Measurements from ENCODE around the gene RPS4Y2.

Gene RPS4Y2

DNA sequence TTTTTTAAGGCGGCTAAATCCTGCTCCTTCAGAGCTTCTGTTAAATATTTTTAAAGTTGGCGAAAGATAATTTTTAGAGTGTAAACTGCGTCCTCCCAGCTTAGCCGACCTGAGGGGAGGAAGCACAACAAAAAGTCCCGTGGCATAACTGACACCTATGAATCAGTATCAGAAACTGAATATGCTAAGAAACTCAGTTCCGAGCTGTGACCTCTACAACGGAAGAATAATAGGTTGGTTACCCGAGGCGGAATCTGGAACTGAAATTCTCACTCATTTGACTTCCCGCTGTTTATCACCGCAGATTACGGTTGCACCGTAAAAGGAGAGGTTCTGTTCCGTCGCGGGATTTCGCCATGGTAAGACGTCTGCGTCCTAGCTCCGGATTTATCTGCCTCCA is at the start of gene RPS4Y2:
TSS of gene RPS4Y2 (plus strand) at position 301 of the 400 bp plus-strand sequence. CDS start at position 357, 56 bp downstream.
- no peak for DNase-seq

GRCh38 chrY:20714391-20714790 is 41.5 kb upstream of the RPS4Y2 start:
- no peak for DNase-seq

GRCh38 chrY:20726184-20726907 is 29.6 kb upstream of the RPS4Y2 start:
- no peak for DNase-seq

GRCh38 chrY:20735200-20735599 is 20.7 kb upstream of the RPS4Y2 start:
- no peak for DNase-seq

DNA sequence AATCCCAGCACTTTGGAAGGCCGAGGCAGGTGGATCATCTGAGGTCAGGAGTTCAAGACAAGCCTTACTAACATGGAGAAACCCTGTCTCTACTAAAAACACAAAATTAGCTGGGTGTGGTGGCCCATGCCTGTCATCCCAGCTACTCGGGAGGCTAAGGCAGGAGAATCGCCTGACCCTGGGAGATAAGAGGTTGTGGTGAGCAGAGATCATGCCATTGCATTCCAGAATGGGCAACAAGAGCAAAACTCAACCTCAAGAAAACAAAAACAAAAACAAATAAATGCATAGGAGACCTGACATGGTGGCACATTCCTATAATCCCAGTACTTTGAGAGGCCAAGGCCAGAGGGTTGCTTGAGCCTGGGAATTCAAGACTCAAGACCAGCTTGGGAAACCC is 16.1 kb upstream of the RPS4Y2 start:
- DNase-seq = no peak

DNA sequence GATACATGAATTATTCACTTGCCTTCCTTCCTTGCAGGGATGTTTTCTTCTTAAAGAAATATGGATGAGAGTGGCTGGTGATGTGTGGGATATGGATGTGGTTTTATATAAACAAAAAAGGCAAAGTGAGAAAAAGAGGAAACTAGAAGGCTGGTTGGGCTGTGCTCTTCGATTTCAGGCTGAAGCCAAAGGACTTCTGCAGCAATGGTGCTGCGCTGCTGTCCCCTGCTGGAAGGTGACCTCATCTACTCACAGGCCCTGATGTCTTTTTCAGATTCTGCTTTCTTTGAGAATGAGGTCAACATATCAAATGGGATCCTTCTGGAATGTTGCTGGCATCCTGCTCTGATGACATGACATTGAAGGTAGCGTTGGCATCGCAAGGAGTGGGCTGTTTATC is 15.3 kb upstream of the RPS4Y2 start:
- DNase-seq = no peak

DNA sequence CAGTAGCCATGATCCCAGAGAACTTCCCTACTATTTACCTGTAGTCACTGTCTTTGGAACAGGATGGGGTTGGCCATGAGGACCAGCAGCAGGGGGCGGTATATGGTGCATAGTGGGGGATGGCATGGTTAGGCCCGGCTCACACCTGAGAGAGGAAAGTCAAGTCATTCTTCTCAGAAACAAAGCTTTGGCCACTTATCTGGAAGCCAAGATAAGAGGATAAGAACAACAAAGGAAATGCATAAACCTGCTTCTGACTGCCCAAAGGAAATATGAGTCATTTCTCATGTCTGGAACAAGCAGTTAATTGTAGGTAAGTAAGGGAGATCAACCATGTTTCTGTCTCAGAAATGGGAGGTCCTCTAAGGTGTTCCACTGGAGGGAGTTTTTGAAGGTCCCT is 10.8 kb upstream of the RPS4Y2 start:
- no peak for DNase-seq

GRCh38 chrY:20746919-20747318 is 9.0 kb upstream of the RPS4Y2 start:
- no peak for DNase-seq

DNA sequence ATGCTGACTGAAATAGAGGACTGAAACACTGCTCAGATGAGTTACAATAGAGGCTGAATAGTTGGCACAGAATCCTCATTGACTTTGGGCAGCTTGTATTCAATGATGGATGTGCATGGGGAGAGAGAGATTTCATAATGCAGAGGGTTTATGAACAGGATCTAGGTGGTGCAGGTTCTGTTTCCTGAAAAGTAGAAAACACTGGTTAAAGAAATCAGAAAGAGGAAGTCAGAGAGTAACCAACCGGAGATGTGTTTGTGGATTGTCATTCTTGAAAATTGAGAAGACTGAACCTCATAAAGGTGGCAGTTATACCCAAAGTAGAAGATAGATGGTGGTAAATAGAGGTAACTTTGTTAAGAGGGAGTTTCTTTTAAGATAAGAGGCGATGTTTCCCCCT is 8.0 kb downstream of the RPS4Y2 start:
- no peak for DNase-seq

DNA sequence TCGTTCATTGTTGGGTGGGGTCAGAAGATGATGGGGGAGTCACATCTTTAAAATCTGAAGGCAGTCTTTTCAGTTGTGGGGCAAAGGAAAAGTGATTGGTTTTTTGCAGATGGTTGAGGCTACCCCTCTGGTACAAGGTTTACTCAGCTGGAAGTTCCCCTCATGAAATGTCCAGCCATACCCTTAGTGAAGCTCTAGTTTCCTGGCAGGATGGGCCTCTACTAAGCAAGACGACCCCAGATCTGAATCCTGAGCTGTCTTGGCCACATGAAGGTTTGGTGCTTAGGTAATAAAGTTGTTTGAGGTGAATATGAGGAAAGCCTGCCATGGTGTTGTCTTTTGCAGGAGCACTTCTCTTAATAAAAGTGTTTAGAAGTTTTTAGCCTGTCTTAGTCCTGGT is 9.2 kb downstream of the RPS4Y2 start:
- DNase-seq = no peak

GRCh38 chrY:20770755-20771154 is 14.8 kb downstream of the RPS4Y2 start:
- no peak for DNase-seq

GRCh38 chrY:20776104-20776503 is 20.2 kb downstream of the RPS4Y2 start:
- no peak for DNase-seq

DNA sequence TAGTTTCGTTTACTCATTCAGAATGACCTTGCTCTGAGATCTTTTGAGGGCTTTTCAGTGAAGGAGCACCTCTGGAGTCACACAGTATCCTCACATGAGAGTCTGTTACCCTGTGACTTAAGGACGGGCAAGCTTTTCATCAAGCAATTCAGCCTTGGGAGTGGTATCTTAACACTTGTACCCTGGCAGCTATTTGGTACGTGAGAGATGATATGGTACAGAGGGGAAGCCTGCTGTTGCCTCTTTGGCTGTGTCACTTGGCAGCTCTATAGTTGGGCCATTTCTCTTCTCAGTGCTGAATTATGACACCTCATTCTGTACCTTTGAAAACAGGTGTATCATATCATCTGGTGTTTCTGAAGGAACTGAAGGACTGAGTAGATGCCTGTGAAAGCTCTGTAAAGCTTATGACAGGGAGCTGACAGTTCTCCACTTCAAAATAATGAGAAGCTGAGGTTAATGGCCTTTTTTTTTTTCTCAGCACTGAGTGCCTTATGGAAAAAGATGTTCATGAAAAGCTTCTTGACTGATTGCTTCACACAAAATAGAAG is 24.3 kb downstream of the RPS4Y2 start:
- no peak for DNase-seq

GRCh38 chrY:20780776-20781175 is 24.9 kb downstream of the RPS4Y2 start:
- DNase-seq = no peak

- no peak for DNase-seq
These were observed 25.5 kb downstream of the RPS4Y2 start for GRCh38 chrY:20781408-20781807.

DNA sequence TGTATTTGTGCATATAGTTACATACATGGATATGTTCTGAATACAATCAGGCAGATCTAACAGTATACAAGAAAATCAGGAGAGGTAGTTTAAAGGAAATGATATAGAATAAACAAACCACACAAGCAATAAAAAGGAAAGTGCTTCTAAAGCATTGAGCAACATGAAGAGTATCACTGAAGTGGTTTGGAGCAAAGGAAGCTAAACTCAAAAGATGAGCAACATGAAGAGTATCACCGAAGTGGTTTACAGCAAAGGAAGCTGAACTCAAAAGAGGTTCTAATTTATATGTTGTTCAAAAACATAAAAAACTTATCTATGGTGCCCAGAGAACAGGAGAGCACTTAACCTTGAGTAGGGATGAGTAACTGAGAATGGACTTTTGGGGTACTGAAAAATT is 29.1 kb downstream of the RPS4Y2 start:
- DNase-seq = no peak

GRCh38 chrY:20787076-20787475 is 31.2 kb downstream of the RPS4Y2 start:
- no peak for DNase-seq

- DNase-seq = no peak
These were observed 42.6 kb downstream of the RPS4Y2 start for GRCh38 chrY:20798351-20799049.

DNA sequence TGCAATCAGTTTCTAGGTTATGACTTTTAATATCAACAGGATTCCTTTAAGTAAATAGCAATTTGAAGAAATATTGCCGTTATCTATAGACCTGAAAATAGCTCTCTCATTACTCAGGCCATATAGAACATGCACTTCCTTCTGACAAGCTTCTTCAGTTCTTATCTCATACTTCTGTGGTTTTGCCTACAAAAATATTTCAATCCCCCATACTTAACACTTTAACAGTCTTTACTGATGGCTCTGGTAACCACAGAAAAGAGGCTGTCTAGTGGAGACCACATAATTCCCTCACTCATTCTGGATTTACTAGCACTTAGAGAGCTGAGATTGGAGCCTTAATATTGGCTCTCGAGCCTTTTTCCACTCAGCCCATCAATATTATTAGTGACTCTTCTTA is 46.8 kb downstream of the RPS4Y2 start:
- DNase-seq = no peak

DNA sequence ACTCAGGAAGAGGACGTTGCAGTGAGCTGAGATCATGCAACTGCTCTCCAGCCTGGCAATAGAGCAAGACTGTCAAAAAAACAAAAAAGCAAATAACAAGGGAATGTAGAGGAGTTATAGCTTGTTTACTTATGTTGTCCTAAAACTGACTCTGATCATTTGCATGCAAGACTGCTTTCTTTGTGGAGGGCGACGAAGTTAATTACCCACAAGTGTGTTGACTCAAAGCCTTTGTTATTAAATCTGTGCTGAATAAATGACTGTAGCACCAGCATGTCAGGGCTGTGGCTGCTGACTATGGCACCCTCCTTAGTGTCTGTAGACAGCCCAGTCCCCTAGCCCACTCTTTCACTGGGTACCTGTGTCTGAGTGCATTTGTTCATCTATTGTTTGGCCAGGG is 50.3 kb downstream of the RPS4Y2 start:
- DNase-seq = no peak

DNA sequence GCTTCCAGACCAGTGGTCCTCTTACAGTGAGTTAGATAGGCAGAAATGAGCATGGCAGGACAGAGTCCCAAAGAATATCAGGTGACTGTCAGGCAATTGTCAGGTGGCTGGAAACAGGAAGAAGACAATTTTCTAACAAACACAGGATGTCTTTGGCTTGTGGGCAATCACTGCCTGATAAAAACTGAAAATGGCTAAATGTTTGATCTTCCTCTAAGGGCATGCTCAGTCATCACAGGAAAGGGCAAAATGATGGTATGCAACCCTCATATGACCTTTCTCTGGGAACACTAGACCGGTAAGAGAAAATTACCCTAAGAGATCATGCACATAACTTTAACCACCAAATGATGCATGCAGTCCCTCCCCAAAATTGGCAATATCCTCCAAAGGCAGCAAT is 57.6 kb downstream of the RPS4Y2 start:
- DNase-seq = no peak

DNA sequence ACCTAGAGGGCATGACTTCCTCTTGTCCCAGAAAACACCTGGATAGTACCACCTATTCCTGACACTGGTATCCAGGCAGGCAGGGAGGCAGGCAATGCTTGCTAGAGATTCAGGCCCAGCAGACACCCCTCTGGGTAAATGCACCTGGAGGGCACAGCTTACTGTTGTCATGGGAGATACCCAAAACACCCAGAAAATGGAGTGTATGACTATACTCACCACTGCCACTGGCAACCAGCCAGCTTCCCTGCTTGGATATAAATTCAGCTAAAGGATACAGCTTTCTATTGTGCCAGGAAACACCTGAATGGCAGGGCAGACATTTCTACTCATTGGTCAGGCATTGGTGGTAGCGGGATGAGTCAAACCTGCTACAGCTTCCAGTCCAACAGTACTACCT is 58.9 kb downstream of the RPS4Y2 start:
- no peak for DNase-seq

DNA sequence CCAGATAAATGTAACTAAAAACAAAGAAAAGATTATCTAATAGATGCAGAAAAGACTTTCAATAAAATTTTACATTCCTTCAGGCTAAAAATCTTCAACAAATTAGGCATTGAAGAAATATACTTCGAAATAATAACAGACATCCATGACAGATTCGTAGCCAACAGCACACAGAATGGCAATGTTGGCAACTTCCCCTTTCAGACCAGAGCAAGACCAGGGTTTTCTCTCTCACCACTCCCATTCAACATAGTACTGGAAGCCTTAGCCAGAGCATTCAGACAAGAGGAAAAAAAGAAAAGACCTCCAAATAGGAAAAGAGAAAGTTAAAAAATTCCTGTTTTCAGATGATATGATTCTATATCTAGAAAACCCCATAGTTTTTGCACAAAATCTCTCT is 61.2 kb downstream of the RPS4Y2 start:
- no peak for DNase-seq

Measured in left hindlimb (tissue), 1 donor.